Neural progenitor cell (in vitro differentiated cells): ENCODE data around the gene MGMT.

Experiments used
- EZH2 ChIP-seq: fragments of 200-600 bp; sonication (generic); IDR thresholded peaks from 2 replicates; pipeline ENCODE4 v1.6.1; 2017; ENCODE audit warnings: antibody characterized with exemption, mild to moderate bottlenecking, moderate library complexity
- EZH2phosphoT487 ChIP-seq: fragments of 200-600 bp; sonication (generic); IDR thresholded peaks from 2 replicates; pipeline ENCODE4 v1.6.1; 2017; ENCODE audit warnings: antibody characterized with exemption
- TF ChIP-seq, protein P1 (sequence below): fragments of 200-600 bp; sonication (generic); IDR thresholded peaks from 2 replicates; pipeline ENCODE4 v1.5.1; 2017; ENCODE audit warnings: antibody characterized with exemption, mild to moderate bottlenecking

DNA sequence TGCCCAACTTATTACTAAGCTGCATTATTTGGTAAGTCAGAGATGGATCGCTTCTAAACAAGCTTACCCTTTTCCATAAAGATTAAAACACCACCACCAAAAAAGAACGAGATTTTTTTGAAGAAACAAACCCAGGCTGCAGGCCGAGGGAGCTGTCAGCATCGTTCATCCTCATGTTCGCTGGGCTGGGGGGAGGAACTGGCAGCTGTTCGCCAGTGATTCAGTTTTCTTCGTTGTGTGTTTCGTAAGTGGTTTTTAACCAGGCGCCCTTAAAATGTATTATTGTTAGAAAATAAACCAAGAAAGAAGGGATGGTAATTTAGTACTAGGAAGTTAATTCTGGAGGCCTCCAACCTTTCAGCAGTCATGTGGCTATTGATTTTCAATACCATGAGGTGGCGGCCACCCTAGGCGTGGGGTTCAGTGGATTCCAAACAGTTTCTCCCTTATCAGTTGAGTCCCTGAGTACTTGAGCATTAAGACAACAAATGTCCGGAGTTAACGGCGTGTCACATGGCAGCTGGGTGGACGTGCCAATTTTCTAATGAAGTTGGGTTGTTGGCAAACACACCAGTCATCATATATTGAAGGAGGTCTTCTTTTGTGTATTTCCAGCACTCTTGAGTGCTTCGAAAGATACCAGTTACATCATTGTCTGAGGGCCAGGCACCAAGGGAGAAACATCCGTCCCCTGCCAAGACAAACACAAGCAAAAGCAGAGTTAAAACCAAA lies 323.8 kb downstream of the MGMT start:
- TF ChIP-seq EZH2phosphoT487 (no peak), EZH2 (no peak)
- TF ChIP-seq, protein P1, sequence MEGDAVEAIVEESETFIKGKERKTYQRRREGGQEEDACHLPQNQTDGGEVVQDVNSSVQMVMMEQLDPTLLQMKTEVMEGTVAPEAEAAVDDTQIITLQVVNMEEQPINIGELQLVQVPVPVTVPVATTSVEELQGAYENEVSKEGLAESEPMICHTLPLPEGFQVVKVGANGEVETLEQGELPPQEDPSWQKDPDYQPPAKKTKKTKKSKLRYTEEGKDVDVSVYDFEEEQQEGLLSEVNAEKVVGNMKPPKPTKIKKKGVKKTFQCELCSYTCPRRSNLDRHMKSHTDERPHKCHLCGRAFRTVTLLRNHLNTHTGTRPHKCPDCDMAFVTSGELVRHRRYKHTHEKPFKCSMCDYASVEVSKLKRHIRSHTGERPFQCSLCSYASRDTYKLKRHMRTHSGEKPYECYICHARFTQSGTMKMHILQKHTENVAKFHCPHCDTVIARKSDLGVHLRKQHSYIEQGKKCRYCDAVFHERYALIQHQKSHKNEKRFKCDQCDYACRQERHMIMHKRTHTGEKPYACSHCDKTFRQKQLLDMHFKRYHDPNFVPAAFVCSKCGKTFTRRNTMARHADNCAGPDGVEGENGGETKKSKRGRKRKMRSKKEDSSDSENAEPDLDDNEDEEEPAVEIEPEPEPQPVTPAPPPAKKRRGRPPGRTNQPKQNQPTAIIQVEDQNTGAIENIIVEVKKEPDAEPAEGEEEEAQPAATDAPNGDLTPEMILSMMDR, result no peak
